Measurements from ENCODE around the gene MPRIP.
"Not testable (repeated sequence)": the region's sequence is repeated elsewhere in the genome, so short reads cannot be mapped to it uniquely, and the experiment has no call there.

The MPRIP gene

GRCh38 chr17:17156107-17156506 lies 113.8 kb downstream of the MPRIP start:
- no peak for DNase-seq (ENCODE audit: extremely low read depth, insufficient read length)
- Histone ChIP-seq H3K4me3 (replicated peaks; ENCODE audit: low read depth, low read length) (no peak overlapping the region), H3K27me3 (replicated peaks; ENCODE audit: control insufficient read depth, insufficient read depth, low read length) (no peaks in the 10 kb centered on the region), H3K36me3 (ENCODE audit: control insufficient read depth, insufficient read depth, low read length) (peaks cover 53% of the 10 kb centered on the region)
- TF ChIP-seq CTCF (IDR thresholded peaks at IDR 0.05; ENCODE audit: insufficient read depth, low read length, poor library complexity, severe bottlenecking), result no peak

GRCh38 chr17:17156511-17156910 lies 114.3 kb downstream of the MPRIP start:
- H3K36me3 ChIP-seq (ENCODE audit: control insufficient read depth, insufficient read depth, low read length), result peaks cover 53% of the 10 kb centered on the region
- DNase-seq (ENCODE audit: extremely low read depth, insufficient read length), result no peak
- H3K27me3 ChIP-seq (replicated peaks; ENCODE audit: control insufficient read depth, insufficient read depth, low read length), result no peaks in the 10 kb centered on the region
- no peak overlapping the region for H3K4me3 ChIP-seq (replicated peaks; ENCODE audit: low read depth, low read length)
- no peak for TF ChIP-seq CTCF (IDR thresholded peaks at IDR 0.05; ENCODE audit: insufficient read depth, low read length, poor library complexity, severe bottlenecking)

DNA sequence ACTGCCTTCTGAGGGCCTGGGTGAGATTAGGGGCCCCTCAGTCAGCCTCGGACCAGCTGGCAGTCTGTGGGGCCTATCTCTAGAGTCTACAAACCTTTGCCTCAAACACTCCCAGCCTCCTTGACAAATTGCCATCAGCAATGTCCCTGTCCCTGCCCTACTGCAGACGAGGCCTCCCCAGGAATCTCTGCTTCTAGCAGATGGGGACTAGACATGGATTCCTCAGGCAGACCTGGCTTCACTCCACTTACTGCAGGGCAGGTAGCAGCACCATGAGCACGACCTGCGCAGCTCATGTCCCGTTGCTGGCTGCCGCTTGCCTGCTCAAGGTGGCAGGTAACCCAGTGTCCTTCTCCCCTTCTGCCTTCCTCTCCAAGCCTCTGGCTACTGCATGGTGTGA lies 114.8 kb downstream of the MPRIP start:
- peaks cover 52% of the 10 kb centered on the region for H3K36me3 ChIP-seq (ENCODE audit: control insufficient read depth, insufficient read depth, low read length)
- H3K4me3 ChIP-seq (replicated peaks; ENCODE audit: low read depth, low read length), result no peak overlapping the region
- no peak for DNase-seq (ENCODE audit: extremely low read depth, insufficient read length)
- no peaks in the 10 kb centered on the region for H3K27me3 ChIP-seq (replicated peaks; ENCODE audit: control insufficient read depth, insufficient read depth, low read length)
- no peak for TF ChIP-seq CTCF (IDR thresholded peaks at IDR 0.05; ENCODE audit: insufficient read depth, low read length, poor library complexity, severe bottlenecking)

- peaks cover 40% of the 10 kb centered on the region for H3K36me3 ChIP-seq (ENCODE audit: control insufficient read depth, insufficient read depth, low read length)
- H3K27me3 ChIP-seq (replicated peaks; ENCODE audit: control insufficient read depth, insufficient read depth, low read length); H3K4me3 ChIP-seq (replicated peaks; ENCODE audit: low read depth, low read length); DNase-seq (ENCODE audit: extremely low read depth, insufficient read length): not testable (repeated sequence)
These were observed 116.2 kb downstream of the MPRIP start for GRCh38 chr17:17158506-17158905.

- peaks cover 38% of the 10 kb centered on the region for H3K36me3 ChIP-seq (ENCODE audit: control insufficient read depth, insufficient read depth, low read length)
- no peak overlapping the region for H3K4me3 ChIP-seq (replicated peaks; ENCODE audit: low read depth, low read length)
- DNase-seq (ENCODE audit: extremely low read depth, insufficient read length), result no peak
- no peaks in the 10 kb centered on the region for H3K27me3 ChIP-seq (replicated peaks; ENCODE audit: control insufficient read depth, insufficient read depth, low read length)
- no peak for TF ChIP-seq CTCF (IDR thresholded peaks at IDR 0.05; ENCODE audit: insufficient read depth, low read length, poor library complexity, severe bottlenecking)
These were observed 117.3 kb downstream of the MPRIP start for GRCh38 chr17:17159571-17159970.

DNA sequence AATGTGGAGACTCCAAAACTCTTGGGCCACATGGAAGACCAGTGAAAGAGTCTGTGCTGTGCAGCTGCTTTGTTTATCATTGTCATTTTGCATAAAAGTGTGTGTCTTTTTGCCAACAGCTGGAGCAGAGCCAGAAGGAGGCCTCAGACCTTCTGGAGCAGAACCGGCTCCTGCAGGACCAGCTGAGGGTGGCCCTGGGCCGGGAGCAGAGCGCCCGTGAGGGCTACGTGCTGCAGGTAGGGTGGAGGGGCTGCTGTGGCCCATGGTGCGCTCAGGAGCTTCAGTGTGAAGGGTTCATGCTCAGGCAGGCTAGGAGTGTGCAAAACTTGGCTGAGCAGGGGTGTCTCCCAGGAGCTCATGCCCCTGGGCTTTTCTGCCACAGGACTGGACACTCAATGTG lies 118.9 kb downstream of the MPRIP start:
- no peak overlapping the region for H3K4me3 ChIP-seq (replicated peaks; ENCODE audit: low read depth, low read length)
- no peak for TF ChIP-seq CTCF (IDR thresholded peaks at IDR 0.05; ENCODE audit: insufficient read depth, low read length, poor library complexity, severe bottlenecking)
- H3K36me3 ChIP-seq (ENCODE audit: control insufficient read depth, insufficient read depth, low read length), result peaks cover 44% of the 10 kb centered on the region

More for the DNA sequence above, 118.9 kb downstream of the MPRIP start:
- H3K27me3 ChIP-seq (replicated peaks; ENCODE audit: control insufficient read depth, insufficient read depth, low read length), result no peaks in the 10 kb centered on the region
- DNase-seq (ENCODE audit: extremely low read depth, insufficient read length), result no peak
